ENCODE data around the gene CPS1. TPM values are rescaled to one million over a fixed set of nuclear protein-coding genes. Genes with fewer than 3 reads are reported as not detected.

CPS1 gene
- total and polyA plus RNA-seq, 8 donors, result 2.5 to 9.2 (median 7.3) TPM

DNA sequence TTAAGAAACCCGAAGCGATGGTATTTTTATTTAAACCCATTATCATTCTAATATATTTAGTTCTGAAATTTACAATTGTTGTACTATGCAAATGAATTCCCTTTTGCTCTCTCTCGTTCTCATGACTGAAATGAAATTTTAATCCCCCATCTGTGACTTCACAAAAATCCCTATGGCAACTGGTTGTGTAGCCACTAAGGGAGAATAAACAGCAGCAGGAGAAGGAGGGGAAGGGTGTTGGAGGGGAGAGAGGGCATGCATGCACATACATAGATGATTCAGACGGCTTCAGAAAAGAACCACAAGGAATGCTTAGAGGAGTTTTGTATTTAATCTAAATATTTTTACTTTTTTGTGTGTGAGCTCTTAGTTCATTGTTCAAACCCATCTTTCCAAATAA is 36.8 kb downstream of the CPS1 start:
- Histone ChIP-seq H3K27ac (no peak overlapping the region), H3K9me3 (no peaks in the 10 kb centered on the region), H3K36me3 (no peaks in the 10 kb centered on the region), H3K4me1 (no peaks in the 10 kb centered on the region), H3K4me3 (no peak overlapping the region), H3K27me3 (no peaks in the 10 kb centered on the region)
- TF ChIP-seq CTCF (IDR thresholded peaks at IDR 0.05), result no peak
- no peak for ATAC-seq
- no peak for DNase-seq
- intact Hi-C loops (cut with DNase I), result no loop called here

GRCh38 chr2:210598219-210598618 is 41.8 kb downstream of the CPS1 start:
- H3K4me3 ChIP-seq, result no peak overlapping the region
- no peaks in the 10 kb centered on the region for H3K4me1 ChIP-seq
- DNase-seq, result no peak
- H3K36me3 ChIP-seq, result no peaks in the 10 kb centered on the region
- H3K27me3 ChIP-seq, result no peaks in the 10 kb centered on the region
- no peak overlapping the region for H3K27ac ChIP-seq
- H3K9me3 ChIP-seq, result no peaks in the 10 kb centered on the region
- TF ChIP-seq CTCF (IDR thresholded peaks at IDR 0.05), result no peak
- no peak for ATAC-seq
- intact Hi-C loops (cut with DNase I), result no loop called here

DNA sequence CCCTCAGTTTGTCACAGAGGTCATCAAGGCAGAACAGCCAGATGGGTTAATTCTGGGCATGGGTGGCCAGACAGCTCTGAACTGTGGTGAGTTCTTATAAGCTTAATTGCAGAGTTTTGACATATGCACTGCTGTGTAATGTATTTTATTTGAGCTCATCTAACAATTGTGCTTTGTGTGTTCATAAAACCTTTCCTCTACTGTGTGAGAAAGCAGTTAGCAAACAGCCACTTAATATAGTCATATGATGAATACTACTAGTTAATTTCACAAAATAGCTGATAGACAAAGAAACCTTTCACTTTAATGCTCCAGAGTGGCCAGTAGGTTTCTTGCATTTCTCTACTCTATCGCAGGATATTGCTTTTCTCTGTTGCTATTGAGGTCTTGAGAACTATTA is 43.1 kb downstream of the CPS1 start:
- ATAC-seq (no peak), DNase-seq (no peak)
- Histone ChIP-seq H3K27ac (no peak overlapping the region), H3K4me1 (no peaks in the 10 kb centered on the region), H3K36me3 (no peaks in the 10 kb centered on the region), H3K4me3 (no peak overlapping the region), H3K27me3 (no peaks in the 10 kb centered on the region), H3K9me3 (no peaks in the 10 kb centered on the region)
- intact Hi-C loops (cut with DNase I), result no loop called here
- TF ChIP-seq CTCF (IDR thresholded peaks at IDR 0.05), result no peak

- no peak for ATAC-seq
- DNase-seq, result no peak
- intact Hi-C loops (cut with DNase I), result no loop called here
- H3K36me3 ChIP-seq, result no peaks in the 10 kb centered on the region
- TF ChIP-seq CTCF (IDR thresholded peaks at IDR 0.05), result no peak
- no peak overlapping the region for H3K27ac ChIP-seq
- no peaks in the 10 kb centered on the region for H3K27me3 ChIP-seq
- H3K9me3 ChIP-seq, result no peaks in the 10 kb centered on the region
- no peaks in the 10 kb centered on the region for H3K4me1 ChIP-seq
- no peak overlapping the region for H3K4me3 ChIP-seq
Measured at GRCh38 chr2:210604666-210605065, 48.3 kb downstream of the CPS1 start.

GRCh38 chr2:210606001-210606400 is 49.6 kb downstream of the CPS1 start:
- ATAC-seq, result no peak
- intact Hi-C loops (cut with DNase I), result no loop called here
- Histone ChIP-seq H3K4me3 (no peak overlapping the region), H3K9me3 (no peaks in the 10 kb centered on the region), H3K36me3 (no peaks in the 10 kb centered on the region), H3K27ac (no peak overlapping the region), H3K4me1 (no peaks in the 10 kb centered on the region), H3K27me3 (no peaks in the 10 kb centered on the region)
- no peak for DNase-seq
- no peak for TF ChIP-seq CTCF (IDR thresholded peaks at IDR 0.05)

Data from left lung (tissue), 10 donors.